Right hindlimb (tissue), 1 donor: ENCODE results near the gene GNG4.
"Not testable (repeated sequence)": the region's sequence is repeated elsewhere in the genome, so short reads cannot be mapped to it uniquely, and the experiment has no call there.

Experiments used
- DNase-seq: peaks from one replicate; pipeline ENCODE4 v3.0.0-alpha.2; 2018

GNG4 gene

DNA sequence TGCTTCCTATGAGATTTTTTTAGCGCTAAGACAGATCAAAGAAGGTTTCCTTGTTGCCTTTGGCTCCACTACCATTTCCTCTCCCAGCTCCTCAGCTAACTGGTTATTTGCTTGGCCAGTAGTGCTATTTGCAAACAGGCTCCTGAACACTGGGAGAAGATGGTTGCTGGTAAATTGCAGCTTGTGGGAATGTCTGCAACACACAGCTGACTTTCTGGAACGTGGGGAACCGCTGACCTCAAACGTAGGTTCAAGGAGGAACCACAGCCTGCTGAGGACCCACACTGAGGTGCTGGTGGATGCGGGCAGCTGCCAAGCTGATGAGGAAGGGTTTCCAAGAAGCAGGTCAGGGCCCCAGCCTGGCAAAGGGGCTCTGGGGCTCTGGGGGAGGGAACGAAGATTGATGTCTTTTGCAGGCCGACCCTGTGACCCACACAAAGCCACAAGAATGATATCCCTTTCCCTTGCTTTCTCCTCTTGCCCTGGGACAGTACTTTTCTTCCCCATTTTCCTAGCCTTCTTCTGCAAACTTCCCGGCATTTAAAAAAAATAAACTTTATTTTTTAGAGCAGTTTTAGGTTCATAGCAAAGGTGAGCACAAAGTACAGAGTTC lies 24.8 kb downstream of the GNG4 start:
- DNase-seq: peak; percentile 61

- no peak for DNase-seq
These were observed 26.4 kb downstream of the GNG4 start for GRCh38 chr1:235622936-235623779.

GRCh38 chr1:235619149-235619548 lies 30.4 kb downstream of the GNG4 start:
- DNase-seq: not testable (repeated sequence)

GRCh38 chr1:235617808-235618207 lies 31.8 kb downstream of the GNG4 start:
- DNase-seq: no peak

- DNase-seq: no peak
These were observed 32.4 kb downstream of the GNG4 start for GRCh38 chr1:235617140-235617539.

- DNase-seq: no peak
These were observed 35.1 kb downstream of the GNG4 start for GRCh38 chr1:235614442-235614954.

DNA sequence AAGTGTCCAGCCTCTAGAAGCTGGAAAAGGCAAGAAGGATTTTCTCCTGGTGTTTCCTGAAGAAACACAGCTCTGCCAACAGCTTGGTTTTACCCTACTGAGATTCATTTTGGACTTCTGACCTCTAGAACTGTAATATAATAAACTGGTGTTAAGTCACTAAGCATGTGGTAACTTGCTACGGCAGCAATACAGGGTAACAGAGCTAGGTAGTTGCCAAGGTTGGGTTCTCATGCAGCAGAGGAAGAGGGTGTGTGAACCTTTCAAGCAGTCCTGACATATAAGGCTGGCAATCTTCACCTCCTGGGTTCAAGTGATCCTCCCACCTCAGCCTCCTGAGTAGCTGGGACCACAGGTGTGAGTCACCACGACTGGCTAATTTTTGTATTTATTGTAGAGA lies 36.0 kb downstream of the GNG4 start:
- no peak for DNase-seq

- no peak for DNase-seq
These were observed 36.8 kb downstream of the GNG4 start for GRCh38 chr1:235612761-235613160.

GRCh38 chr1:235610157-235610556 lies 39.4 kb downstream of the GNG4 start:
- DNase-seq: no peak

DNA sequence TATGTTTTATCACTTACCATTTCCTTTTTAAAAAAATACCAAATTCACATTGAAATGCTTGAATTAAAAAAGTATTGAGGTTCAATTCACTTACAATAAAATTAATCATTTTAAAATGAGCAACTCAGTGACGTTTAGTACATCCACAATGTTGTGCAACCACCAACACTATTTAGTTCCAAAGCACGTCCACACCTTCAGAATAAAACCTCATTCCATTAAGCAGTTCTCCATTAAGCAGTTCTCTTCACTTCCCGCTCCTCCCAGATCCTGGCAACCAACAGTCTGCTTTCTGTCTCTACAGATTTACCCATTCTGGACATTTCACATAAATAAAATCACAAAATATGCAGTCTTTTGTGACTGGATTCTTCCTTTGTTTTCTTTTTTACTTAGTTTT lies 41.3 kb downstream of the GNG4 start:
- no peak for DNase-seq

- no peak for DNase-seq
These were observed 42.3 kb downstream of the GNG4 start for GRCh38 chr1:235607284-235607683.

- no peak for DNase-seq
These were observed 48.5 kb downstream of the GNG4 start for GRCh38 chr1:235601104-235601503.

DNA sequence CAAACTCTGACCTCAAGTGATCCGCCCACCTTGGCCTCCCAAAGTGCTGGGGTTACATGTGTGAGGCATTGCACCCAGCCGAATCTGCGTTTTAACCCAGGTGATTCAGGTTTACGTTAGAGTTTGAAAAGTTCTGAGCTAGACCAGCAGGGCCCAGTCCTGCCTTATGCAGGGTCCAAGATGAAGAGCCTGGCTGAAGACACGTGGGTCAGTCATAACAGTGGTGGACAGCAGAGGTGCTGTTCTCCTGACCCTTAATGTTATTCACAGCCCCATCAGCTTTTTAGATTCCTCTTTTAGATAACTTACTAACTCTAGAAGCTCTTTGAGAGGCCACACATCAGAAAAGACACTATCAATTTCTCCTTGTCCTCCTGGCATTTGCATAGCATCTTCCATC lies 50.0 kb downstream of the GNG4 start:
- no peak for DNase-seq

- DNase-seq: no peak
These were observed 51.6 kb downstream of the GNG4 start for GRCh38 chr1:235597867-235598553.

- no peak for DNase-seq
These were observed 54.5 kb downstream of the GNG4 start for GRCh38 chr1:235595079-235595478.

GRCh38 chr1:235594281-235594895 lies 55.2 kb downstream of the GNG4 start:
- DNase-seq: not testable (repeated sequence)

DNA sequence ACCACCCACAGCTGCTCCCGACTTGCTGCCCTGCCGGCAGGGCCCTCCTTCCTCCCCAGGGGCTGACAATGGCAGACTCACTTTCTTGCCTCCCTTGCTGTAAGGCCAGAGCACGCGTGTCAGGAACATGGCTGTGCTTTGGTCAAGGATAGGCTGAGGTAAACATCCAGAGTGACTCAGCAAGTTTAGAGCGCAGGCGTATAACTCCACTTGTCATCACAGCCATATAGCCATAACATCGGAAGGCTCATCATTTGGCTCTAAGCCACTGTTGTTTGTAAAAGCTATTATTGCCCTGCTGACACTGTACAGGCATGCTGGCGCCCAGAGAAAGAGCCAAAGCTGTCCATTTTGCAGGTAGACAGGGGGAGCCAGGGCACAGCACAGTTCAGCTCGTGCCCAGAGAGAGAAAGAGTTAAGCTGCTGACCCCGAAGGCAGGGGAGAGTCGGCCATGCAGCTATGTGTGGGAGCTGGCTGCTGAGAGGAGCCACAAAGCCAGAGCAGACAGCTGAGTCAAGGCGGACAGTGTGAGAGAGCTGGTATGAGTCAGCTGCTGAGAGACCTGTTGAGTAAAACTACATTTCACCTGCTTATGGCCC lies 60.6 kb downstream of the GNG4 start:
- DNase-seq: no peak

DNA sequence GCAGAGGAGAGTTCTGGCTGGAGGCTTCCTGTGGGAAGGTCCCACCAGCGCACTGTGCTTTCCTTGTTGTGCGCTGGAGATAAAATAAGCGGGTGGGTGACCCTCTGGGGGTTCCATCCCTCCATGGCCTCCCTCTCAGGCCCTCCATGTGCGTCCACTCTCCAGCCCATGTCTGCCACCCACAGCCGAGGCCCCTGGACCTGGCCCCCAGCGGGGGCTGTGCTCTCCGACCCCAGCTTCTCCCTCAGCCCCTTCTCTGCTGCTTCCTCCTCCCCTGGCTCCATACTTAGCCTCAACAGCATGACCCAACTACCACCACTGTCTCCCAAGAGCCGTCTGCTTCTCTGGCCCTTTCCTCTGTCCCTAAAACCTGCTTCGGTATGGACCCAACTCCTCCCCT lies 61.4 kb downstream of the GNG4 start:
- no peak for DNase-seq

- no peak for DNase-seq
These were observed 62.6 kb downstream of the GNG4 start for GRCh38 chr1:235586992-235587391.

GRCh38 chr1:235586413-235586812 lies 63.2 kb downstream of the GNG4 start:
- DNase-seq: no peak

DNA sequence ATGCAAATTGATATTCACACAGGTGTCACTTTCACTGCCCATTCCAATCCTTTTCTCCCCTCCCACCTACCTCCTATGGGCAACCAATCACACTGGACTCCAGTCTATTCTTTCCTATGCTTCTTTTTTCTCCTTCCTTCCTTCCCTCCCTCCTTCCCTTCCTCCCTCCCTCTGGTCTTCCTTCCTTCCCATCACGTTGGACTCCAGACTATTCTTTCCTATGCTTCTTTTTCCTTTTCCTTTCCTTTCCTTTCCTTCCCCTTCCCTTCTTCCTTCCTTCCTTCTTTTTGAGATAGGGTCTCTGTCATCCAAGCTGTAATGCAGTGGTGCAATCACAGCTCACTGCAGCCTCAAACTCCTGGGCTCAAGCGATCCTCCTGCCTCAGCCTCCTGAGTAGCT lies 64.6 kb downstream of the GNG4 start:
- no peak for DNase-seq

GRCh38 chr1:235583511-235584001 lies 66.0 kb downstream of the GNG4 start:
- no peak for DNase-seq

- DNase-seq: no peak
These were observed 67.5 kb downstream of the GNG4 start for GRCh38 chr1:235582130-235582529.
